SK-N-MC (cell line): ENCODE measurements around the gene KRTAP27-1.

Source experiments
- DNase-seq: peaks from one replicate; pipeline ENCODE4 v3.0.0-alpha.2; 2011; ENCODE audit warnings: low read depth, low spot score
- H3K27ac ChIP-seq: fragments of 200-600 bp; sonication (generic); 2 replicates; pipeline ENCODE4 v1.5.1; 2016; ENCODE audit warnings: mixed run types
- H3K36me3 ChIP-seq: fragments of 200-600 bp; sonication (generic); 2 replicates; pipeline ENCODE4 v1.6.1; 2017; ENCODE audit warnings: antibody characterized with exemption, low read length, mixed read lengths; ENCODE audit not compliant: insufficient read depth
- H3K4me3 ChIP-seq: fragments of 200-600 bp; sonication (generic); 2 replicates; pipeline ENCODE4 v1.5.1; 2016
- H3K9ac ChIP-seq: fragments of 200-600 bp; sonication (generic); 2 replicates; pipeline ENCODE4 v1.8.0; 2017; ENCODE audit warnings: mixed run types, mixed read lengths; ENCODE audit not compliant: insufficient read length
- H3K9me3 ChIP-seq: fragments of 200-600 bp; sonication (generic); 2 replicates; pipeline ENCODE4 v1.6.1; 2017; ENCODE audit warnings: low read depth, mild to moderate bottlenecking, antibody characterized with exemption, low read length, moderate library complexity, mixed read lengths
- EZH2 ChIP-seq: fragments of 200-600 bp; sonication (generic); IDR thresholded peaks from one replicate; pipeline ENCODE4 v1.6.1; 2017; ENCODE audit warnings: antibody characterized with exemption
- FOXP2 ChIP-seq: optimal IDR thresholded peaks from 2 replicates; pipeline ENCODE3; 2011; ENCODE audit warnings: mild to moderate bottlenecking, moderate library complexity; ENCODE audit not compliant: insufficient read depth; ENCODE audit errors: extremely low read length, control extremely low read depth
- POLR2AphosphoS5 ChIP-seq: IDR thresholded peaks from 2 replicates; pipeline ENCODE4 v1.6.1; 2012; ENCODE audit warnings: mild to moderate bottlenecking, low read depth, low read length, borderline replicate concordance

KRTAP27-1 gene

GRCh38 chr21:30337276-30337744 lies at the start of gene KRTAP27-1:
TSS of gene KRTAP27-1 (minus strand) at chr21:30337694. CDS start at chr21:30337668, 26 bp downstream.
- DNase-seq = no peak
- Histone ChIP-seq H3K36me3 (no peaks in the 10 kb centered on the region), H3K4me3 (no peak within 1 kb of the TSS), H3K9ac (no peak within 1 kb of the TSS), H3K27ac (no peak within 1 kb of the TSS), H3K9me3 (no peaks in the 10 kb centered on the region)
- TF ChIP-seq EZH2 = no peak
- TF ChIP-seq FOXP2 = no peak
- no peak for TF ChIP-seq POLR2AphosphoS5

GRCh38 chr21:30382201-30382600 lies 44.7 kb upstream of the KRTAP27-1 start:
- DNase-seq = no peak
- H3K9ac ChIP-seq = no peak overlapping the region
- H3K9me3 ChIP-seq = no peaks in the 10 kb centered on the region
- no peaks in the 10 kb centered on the region for H3K36me3 ChIP-seq
- no peak overlapping the region for H3K27ac ChIP-seq
- no peak for TF ChIP-seq POLR2AphosphoS5
- H3K4me3 ChIP-seq = no peak overlapping the region

- no peak for TF ChIP-seq POLR2AphosphoS5
- TF ChIP-seq EZH2 = no peak
- TF ChIP-seq FOXP2 = no peak
- DNase-seq = no peak
- no peaks in the 10 kb centered on the region for H3K36me3 ChIP-seq
- no peak within 1 kb of the TSS for H3K27ac ChIP-seq
- H3K4me3 ChIP-seq = no peak within 1 kb of the TSS
- H3K9me3 ChIP-seq = no peaks in the 10 kb centered on the region
- H3K9ac ChIP-seq = no peak within 1 kb of the TSS
These were observed 34.8 kb upstream of the KRTAP27-1 start, which contains the start of gene KRTAP13-2 for GRCh38 chr21:30372139-30372770. TSS of gene KRTAP13-2 (minus strand) at chr21:30372271. CDS start at chr21:30372213, 58 bp downstream.

GRCh38 chr21:30355906-30356305 lies 18.4 kb upstream of the KRTAP27-1 start:
- TF ChIP-seq POLR2AphosphoS5 (no peak), FOXP2 (no peak), EZH2 (no peak)
- H3K36me3 ChIP-seq = no peaks in the 10 kb centered on the region
- no peak overlapping the region for H3K4me3 ChIP-seq
- no peaks in the 10 kb centered on the region for H3K9me3 ChIP-seq
- no peak overlapping the region for H3K27ac ChIP-seq
- DNase-seq = no peak
- H3K9ac ChIP-seq = no peak overlapping the region

GRCh38 chr21:30354308-30355005 lies 17.0 kb upstream of the KRTAP27-1 start:
- no peak for DNase-seq
- no peak overlapping the region for H3K27ac ChIP-seq
- no peaks in the 10 kb centered on the region for H3K9me3 ChIP-seq
- H3K36me3 ChIP-seq = no peaks in the 10 kb centered on the region
- TF ChIP-seq POLR2AphosphoS5 (no peak), EZH2 (no peak), FOXP2 (no peak)
- H3K9ac ChIP-seq = no peak overlapping the region
- H3K4me3 ChIP-seq = no peak overlapping the region

GRCh38 chr21:30351534-30351933 lies 14.0 kb upstream of the KRTAP27-1 start:
- Histone ChIP-seq H3K27ac (no peak overlapping the region), H3K36me3 (no peaks in the 10 kb centered on the region), H3K4me3 (no peak overlapping the region), H3K9ac (no peak overlapping the region), H3K9me3 (no peaks in the 10 kb centered on the region)
- no peak for TF ChIP-seq EZH2
- no peak for TF ChIP-seq FOXP2
- no peak for TF ChIP-seq POLR2AphosphoS5
- DNase-seq = no peak

GRCh38 chr21:30349572-30349971 lies 12.1 kb upstream of the KRTAP27-1 start:
- Histone ChIP-seq H3K4me3 (no peak overlapping the region), H3K27ac (no peak overlapping the region), H3K9me3 (no peaks in the 10 kb centered on the region), H3K36me3 (no peaks in the 10 kb centered on the region), H3K9ac (no peak overlapping the region)
- DNase-seq = no peak
- TF ChIP-seq POLR2AphosphoS5 (no peak), EZH2 (no peak), FOXP2 (no peak)

- Histone ChIP-seq H3K9me3 (no peaks in the 10 kb centered on the region), H3K9ac (no peak within 1 kb of the TSS), H3K4me3 (no peak within 1 kb of the TSS), H3K27ac (no peak within 1 kb of the TSS), H3K36me3 (no peaks in the 10 kb centered on the region)
- TF ChIP-seq FOXP2 = no peak
- no peak for TF ChIP-seq POLR2AphosphoS5
- TF ChIP-seq EZH2 = no peak
- no peak for DNase-seq
These were observed 11.0 kb upstream of the KRTAP27-1 start, which contains the start of gene KRTAP23-1 for GRCh38 chr21:30348506-30348905. TSS of gene KRTAP23-1 (minus strand) at chr21:30348606. CDS start at chr21:30348606, 0 bp downstream.
